GM12892 (cell line): ENCODE measurements around the gene ZIC5.
A peak's percentile ranks its signal among the peaks of the same experiment; 100 is the strongest.

Experiments used
- DNase-seq: peaks from one replicate; pipeline ENCODE4 v3.0.0; 2011; ENCODE audit not compliant: insufficient read length
- FAIRE-seq: peaks from 2 replicates; lab custom pipeline; 2011; peaks lifted over from hg19 to GRCh38; lab: Jason Lieb, UNC
- POLR2A ChIP-seq: IDR thresholded peaks from 2 replicates; pipeline ENCODE4 v1.6.1; 2011; ENCODE audit warnings: low read depth, low read length, control low read depth
- POLR2AphosphoS5 ChIP-seq: IDR thresholded peaks from 2 replicates; pipeline ENCODE4 v1.6.1; 2011; ENCODE audit warnings: low read depth, low read length, control low read depth
- TAF1 ChIP-seq: IDR thresholded peaks from 2 replicates; pipeline ENCODE4 v1.6.1; 2011; ENCODE audit warnings: low read depth, mild to moderate bottlenecking, control low read depth, low read length, borderline replicate concordance

ZIC5 gene

DNA sequence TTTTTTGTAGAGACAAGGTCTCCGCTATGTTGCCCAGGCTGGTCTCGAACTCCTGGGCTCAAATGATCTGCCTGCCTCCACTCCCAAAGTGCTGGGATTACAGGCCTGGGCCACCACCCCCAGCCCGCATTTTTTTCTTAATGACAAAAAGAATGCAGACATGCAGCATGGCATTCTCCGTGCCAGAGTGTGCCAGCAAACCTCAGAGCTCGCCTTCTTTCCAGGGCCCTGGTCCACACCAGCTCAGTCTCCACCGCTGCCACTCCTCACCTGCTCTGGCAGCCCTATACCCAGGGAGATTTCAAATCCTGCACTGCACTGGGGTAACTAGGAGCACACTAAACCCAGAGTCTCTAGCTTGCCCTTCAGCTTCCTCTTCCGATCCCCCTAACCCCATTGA is 41.7 kb downstream of the ZIC5 start:
- FAIRE-seq, result no peak
- TF ChIP-seq TAF1 (no peak), POLR2AphosphoS5 (no peak), POLR2A (no peak)
- no peak for DNase-seq

DNA sequence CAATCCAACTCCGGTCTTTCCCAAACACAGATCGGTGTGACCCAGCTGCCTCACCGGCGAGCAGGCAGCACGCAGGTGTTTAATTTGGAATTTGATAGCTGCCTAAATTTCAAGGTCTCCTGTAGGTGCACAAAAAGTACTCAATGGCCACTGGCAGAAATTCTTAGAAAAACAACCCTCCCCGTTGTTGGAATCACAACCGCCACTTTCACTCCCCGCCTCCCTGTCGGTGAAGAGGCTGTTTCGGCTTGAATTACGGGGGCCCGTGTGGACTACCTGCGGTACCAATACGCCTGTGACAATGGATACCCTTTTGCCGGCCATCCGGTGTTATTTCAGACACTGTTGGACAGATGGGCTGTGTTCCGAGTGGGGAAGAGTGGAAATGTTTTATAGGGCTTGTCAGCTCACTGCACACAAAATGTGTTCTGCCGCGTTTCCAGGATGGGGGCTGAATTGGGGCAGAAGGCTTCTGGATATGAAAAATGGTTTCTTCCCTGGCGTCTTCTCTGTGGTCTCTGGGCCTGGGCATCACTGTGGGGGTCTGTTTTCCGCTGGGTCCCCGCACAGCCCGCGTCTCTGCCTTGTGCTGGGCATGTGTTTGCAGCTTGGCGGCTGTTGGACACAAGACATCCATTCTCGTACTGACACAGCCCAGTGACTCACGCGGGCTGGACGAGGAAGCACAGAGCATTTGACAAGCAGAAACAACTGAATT is 45.4 kb downstream of the ZIC5 start:
- DNase-seq (no peak), FAIRE-seq (no peak)
- TF ChIP-seq POLR2A, result no peak
- no peak for TF ChIP-seq TAF1
- TF ChIP-seq POLR2AphosphoS5, result no peak

DNA sequence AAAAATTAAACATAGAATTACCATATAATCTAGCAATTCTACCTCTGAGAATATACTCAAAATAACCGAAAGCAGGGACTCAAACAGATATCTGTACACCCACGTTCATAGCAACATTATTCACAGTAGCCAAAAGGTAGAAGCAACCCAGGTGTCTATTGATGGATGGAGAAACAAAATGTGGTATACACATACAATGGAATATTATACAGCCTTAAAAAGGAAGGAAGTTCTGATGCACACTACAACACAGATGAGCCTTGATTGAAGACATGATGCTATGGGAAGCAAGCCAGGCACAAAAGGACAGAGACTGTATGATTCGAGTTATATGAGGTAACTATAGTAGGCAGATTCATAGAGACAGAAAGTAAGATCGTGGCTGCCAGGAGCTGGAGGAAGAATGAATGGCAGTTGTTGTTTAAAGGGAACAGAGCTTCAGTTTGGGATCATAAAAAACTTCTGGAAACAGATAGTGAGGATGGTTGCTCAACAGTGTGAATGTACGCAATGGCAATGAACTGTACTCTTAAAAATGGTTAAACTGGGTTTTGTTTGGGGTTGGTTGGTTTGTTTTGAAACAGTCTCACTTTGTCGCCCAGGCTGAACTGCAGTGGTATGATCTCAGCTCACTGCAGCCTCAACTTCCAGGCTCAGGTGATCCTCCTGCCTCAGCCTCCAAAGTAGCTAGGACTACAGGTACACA is 47.5 kb downstream of the ZIC5 start:
- TF ChIP-seq POLR2A, result no peak
- no peak for TF ChIP-seq TAF1
- TF ChIP-seq POLR2AphosphoS5, result no peak
- FAIRE-seq, result no peak
- DNase-seq, result no peak

DNA sequence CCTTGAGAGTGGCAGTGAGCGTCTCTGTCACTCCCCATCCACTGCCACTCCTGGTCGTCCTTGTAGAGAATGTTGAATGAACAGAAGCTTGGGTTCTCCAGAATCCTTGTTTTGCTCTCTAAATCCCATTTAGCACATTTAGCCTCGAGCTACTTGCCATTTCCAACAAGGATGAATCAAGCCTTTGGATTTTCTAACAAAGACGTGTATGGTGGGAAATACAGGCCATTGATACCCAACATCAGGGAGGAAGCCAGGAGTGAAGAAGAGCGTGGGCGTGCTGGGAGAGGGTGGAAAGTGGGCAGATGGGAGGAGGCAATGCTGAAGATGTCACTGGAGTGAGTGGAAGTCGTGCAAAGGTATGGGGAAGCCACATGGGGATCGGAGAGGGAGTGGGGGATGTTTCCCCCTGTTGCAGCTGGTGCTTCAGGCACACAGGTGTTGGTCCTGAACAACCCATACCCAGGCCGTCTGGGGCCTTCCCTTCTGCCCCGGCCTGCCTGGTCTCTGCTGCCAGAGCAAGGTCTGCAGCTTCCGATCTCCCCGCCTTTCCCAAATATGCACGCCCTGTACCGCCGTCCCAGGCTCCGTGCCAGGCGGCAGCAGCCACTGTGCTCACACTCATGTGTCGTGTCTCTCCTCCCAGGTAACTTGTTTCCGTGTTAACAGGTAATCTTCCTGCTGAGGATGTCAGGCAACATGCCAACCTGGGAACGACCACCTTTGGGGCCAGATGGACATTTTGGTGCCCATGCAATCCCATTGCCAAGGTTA is 48.7 kb downstream of the ZIC5 start:
- FAIRE-seq (no peak), DNase-seq (no peak)
- TF ChIP-seq POLR2AphosphoS5 (no peak), TAF1 (no peak), POLR2A (no peak)

DNA sequence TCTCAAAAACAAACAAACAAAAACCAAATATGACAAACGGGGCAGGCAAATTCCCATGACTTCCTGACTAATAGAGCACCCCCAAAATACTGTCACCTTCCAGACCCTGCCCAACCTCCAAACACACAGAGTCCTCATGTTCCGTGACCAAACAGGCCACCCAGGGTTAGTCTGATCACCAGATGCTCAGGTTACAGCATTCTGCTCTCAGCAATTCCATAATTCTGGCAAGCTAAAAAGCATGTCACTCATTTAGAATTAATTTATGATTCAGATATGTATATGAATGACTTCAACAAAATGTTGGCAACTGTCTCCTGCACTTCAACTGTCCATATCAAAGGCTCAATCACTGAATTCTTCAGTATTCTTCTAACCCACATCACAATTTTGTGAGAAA is 52.4 kb downstream of the ZIC5 start:
- TF ChIP-seq POLR2AphosphoS5, result no peak
- TF ChIP-seq TAF1, result no peak
- no peak for TF ChIP-seq POLR2A
- FAIRE-seq (no peak), DNase-seq (no peak)

DNA sequence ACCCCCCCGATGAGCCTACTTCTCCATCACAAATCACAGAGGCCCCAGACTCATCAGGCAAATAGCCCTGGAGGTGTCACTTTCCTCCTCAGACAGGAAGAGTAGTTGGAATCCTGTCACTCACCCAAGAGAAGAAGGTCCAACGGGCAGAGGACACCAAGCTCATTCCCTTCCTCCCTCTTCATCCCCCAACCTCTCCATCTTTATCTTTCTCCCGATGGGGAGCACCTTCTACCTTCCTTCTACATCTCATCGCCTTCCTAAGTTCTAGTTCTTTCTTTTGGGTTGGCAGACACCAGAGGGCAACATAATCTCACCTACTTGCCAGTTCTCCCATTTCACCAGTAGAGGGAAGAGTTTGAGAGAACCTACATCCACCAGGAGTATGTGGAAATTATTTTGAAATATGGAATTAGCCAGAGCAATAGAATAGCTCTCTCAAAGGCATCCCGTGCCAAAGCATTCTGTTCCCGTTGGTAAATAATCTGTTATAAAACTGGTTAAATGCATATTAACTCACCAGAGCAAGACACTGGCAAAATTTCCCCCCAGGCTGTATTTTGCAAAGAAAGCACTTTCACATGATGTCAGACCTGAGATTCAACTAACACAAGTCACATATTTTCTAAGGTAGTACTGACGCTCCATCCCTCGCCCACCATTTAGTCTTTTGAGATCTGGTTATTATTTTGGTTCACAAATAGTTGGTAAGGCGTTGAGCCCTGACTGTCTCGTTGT is 55.0 kb downstream of the ZIC5 start:
- DNase-seq, result peak; percentile 42
- peak; percentile 83 for FAIRE-seq
- TF ChIP-seq POLR2AphosphoS5, result no peak
- no peak for TF ChIP-seq POLR2A
- TF ChIP-seq TAF1, result no peak

DNA sequence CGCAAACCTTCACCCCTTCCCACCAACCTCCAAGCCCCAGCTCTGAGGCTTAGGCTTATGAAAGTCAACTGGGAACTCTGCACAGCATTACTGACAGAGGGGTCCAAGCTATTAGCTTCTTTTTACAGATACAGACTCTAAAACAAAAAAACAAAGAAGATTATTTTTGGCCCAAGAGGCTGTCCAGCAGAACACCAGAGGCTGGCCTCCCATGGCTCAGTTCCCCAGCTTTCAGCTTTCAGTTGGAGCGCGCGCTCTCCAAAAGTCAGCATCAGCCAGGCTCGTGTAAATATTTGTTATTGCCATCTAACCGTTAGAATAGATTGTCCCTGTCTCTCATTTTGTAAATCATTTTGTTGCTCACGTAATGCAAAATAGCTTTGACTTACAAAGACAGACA is 58.4 kb downstream of the ZIC5 start:
- TF ChIP-seq TAF1, result no peak
- no peak for TF ChIP-seq POLR2AphosphoS5
- no peak for TF ChIP-seq POLR2A
- DNase-seq (no peak), FAIRE-seq (no peak)
